Loucy (cell line): ENCODE data around the gene SMOC2.

ENCODE experiments used
- H2AFZ ChIP-seq: fragments of 200-600 bp; sonication (generic); 2 replicates; pipeline ENCODE4 v1.6.0; 2016; ENCODE audit warnings: antibody characterized with exemption, mild to moderate bottlenecking, low read length, moderate library complexity
- H3F3A ChIP-seq: fragments of 200-600 bp; 2 replicates; pipeline ENCODE4 v1.6.0; 2016; ENCODE audit warnings: antibody characterized with exemption, low read depth, mild to moderate bottlenecking
- H3K27me3 ChIP-seq: fragments of 200-600 bp; sonication (generic); 2 replicates; pipeline ENCODE4 v1.6.1; 2014; ENCODE audit warnings: low read length, mild to moderate bottlenecking; ENCODE audit not compliant: insufficient read depth, poor library complexity, severe bottlenecking
- H3K36me3 ChIP-seq: fragments of 200-600 bp; sonication (generic); 2 replicates; pipeline ENCODE4 v1.6.1; 2016; ENCODE audit warnings: low read length; ENCODE audit not compliant: insufficient read depth
- H3K4me1 ChIP-seq: fragments of 200-600 bp; sonication (generic); 2 replicates; pipeline ENCODE4 v1.5.1; 2014; ENCODE audit warnings: low read length, mild to moderate bottlenecking; ENCODE audit not compliant: insufficient read depth, poor library complexity, severe bottlenecking
- H3K4me2 ChIP-seq: fragments of 200-600 bp; sonication (generic); 2 replicates; pipeline ENCODE4 v1.6.0; 2014; ENCODE audit warnings: antibody characterized with exemption, low read length, low read depth, mild to moderate bottlenecking; ENCODE audit not compliant: poor library complexity, severe bottlenecking
- H3K4me3 ChIP-seq: fragments of 200-600 bp; sonication (generic); 2 replicates; pipeline ENCODE4 v1.5.1; 2014; ENCODE audit warnings: low read length, mild to moderate bottlenecking, mixed read lengths; ENCODE audit not compliant: poor library complexity, severe bottlenecking
- H3K79me2 ChIP-seq: fragments of 200-600 bp; sonication (generic); 2 replicates; pipeline ENCODE4 v1.6.1; 2014; ENCODE audit warnings: low read length; ENCODE audit not compliant: insufficient read depth
- H3K9ac ChIP-seq: fragments of 200-600 bp; sonication (generic); 2 replicates; pipeline ENCODE4 v1.6.0; 2014; ENCODE audit warnings: mild to moderate bottlenecking, low read depth, low read length, moderate library complexity; ENCODE audit not compliant: poor library complexity, severe bottlenecking
- H3K9me2 ChIP-seq: fragments of 200-600 bp; sonication (generic); replicated peaks from 2 replicates; pipeline ENCODE4 v1.6.1; 2016; ENCODE audit warnings: low read depth, low read length, mixed read lengths
- H3K9me3 ChIP-seq: fragments of 200-600 bp; sonication (generic); 2 replicates; pipeline ENCODE4 v1.6.1; 2014; ENCODE audit warnings: mild to moderate bottlenecking, antibody characterized with exemption, low read length, low read depth; ENCODE audit not compliant: insufficient read depth
- H4K20me1 ChIP-seq: fragments of 200-600 bp; sonication (generic); 2 replicates; pipeline ENCODE4 v1.6.0; 2014; ENCODE audit warnings: antibody characterized with exemption, low read length, mild to moderate bottlenecking; ENCODE audit not compliant: insufficient read depth, poor library complexity, severe bottlenecking
- CTCF ChIP-seq: fragments of 200-600 bp; sonication (generic); conservative IDR thresholded peaks from 2 replicates; pipeline ENCODE4 v1.5.1; 2014; ENCODE audit warnings: mild to moderate bottlenecking, antibody characterized with exemption, low read length
- EZH2phosphoT487 ChIP-seq: fragments of 200-600 bp; IDR thresholded peaks from 2 replicates; pipeline ENCODE4 v1.6.1; 2018; ENCODE audit warnings: antibody characterized with exemption, mild to moderate bottlenecking, moderate library complexity, borderline replicate concordance

The SMOC2 gene

GRCh38 chr6:168468045-168468444 is 27.1 kb downstream of the SMOC2 start:
- no peaks in the 10 kb centered on the region for H3K4me1 ChIP-seq
- H3K27me3 ChIP-seq = no peaks in the 10 kb centered on the region
- no peak for TF ChIP-seq EZH2phosphoT487
- no peak for TF ChIP-seq CTCF
- H2AFZ ChIP-seq = no peak overlapping the region
- H3F3A ChIP-seq = no peaks in the 10 kb centered on the region
- H3K4me3 ChIP-seq = no peak overlapping the region
- no peak overlapping the region for H3K4me2 ChIP-seq
- no peaks in the 10 kb centered on the region for H3K9me2 ChIP-seq
- H3K36me3 ChIP-seq = no peaks in the 10 kb centered on the region
- no peaks in the 10 kb centered on the region for H4K20me1 ChIP-seq
- H3K9me3 ChIP-seq = peaks cover 9% of the 10 kb centered on the region; the same call in 1 of the 2 replicates
- H3K79me2 ChIP-seq = no peaks in the 10 kb centered on the region
- H3K9ac ChIP-seq = no peak overlapping the region

GRCh38 chr6:168469521-168469920 is 28.5 kb downstream of the SMOC2 start:
- H3K79me2 ChIP-seq = no peaks in the 10 kb centered on the region
- H4K20me1 ChIP-seq = no peaks in the 10 kb centered on the region
- H3K9me3 ChIP-seq = peaks cover 13% of the 10 kb centered on the region; the same call in 1 of the 2 replicates
- H2AFZ ChIP-seq = no peak overlapping the region
- H3K27me3 ChIP-seq = no peaks in the 10 kb centered on the region
- H3K9ac ChIP-seq = no peak overlapping the region
- no peaks in the 10 kb centered on the region for H3F3A ChIP-seq
- no peak overlapping the region for H3K4me3 ChIP-seq
- TF ChIP-seq EZH2phosphoT487 (no peak), CTCF (no peak)
- H3K36me3 ChIP-seq = no peaks in the 10 kb centered on the region
- no peak overlapping the region for H3K4me2 ChIP-seq
- no peaks in the 10 kb centered on the region for H3K9me2 ChIP-seq
- no peaks in the 10 kb centered on the region for H3K4me1 ChIP-seq

GRCh38 chr6:168469926-168470325 is 28.9 kb downstream of the SMOC2 start:
- H3K9me2 ChIP-seq = no peaks in the 10 kb centered on the region
- H3K27me3 ChIP-seq = no peaks in the 10 kb centered on the region

More at GRCh38 chr6:168469926-168470325, 28.9 kb downstream of the SMOC2 start:
- Histone ChIP-seq H3F3A (no peaks in the 10 kb centered on the region), H3K9ac (no peak overlapping the region), H3K4me2 (no peak overlapping the region), H3K4me1 (no peaks in the 10 kb centered on the region), H2AFZ (no peak overlapping the region), H3K9me3 (peaks cover 16% of the 10 kb centered on the region; the same call in 1 of the 2 replicates), H3K36me3 (no peaks in the 10 kb centered on the region), H3K79me2 (no peaks in the 10 kb centered on the region), H4K20me1 (no peaks in the 10 kb centered on the region), H3K4me3 (no peak overlapping the region)
- TF ChIP-seq CTCF = no peak
- no peak for TF ChIP-seq EZH2phosphoT487
